Measurements from ENCODE around the gene PDCD1LG2. TPM values are rescaled to one million over a fixed set of nuclear protein-coding genes. Genes with fewer than 3 reads are reported as not detected.

Gene PDCD1LG2
- total RNA-seq, 1 donor from 2014 or later: 3.2 TPM

GRCh38 chr9:5569891-5570290, 59.6 kb downstream of the PDCD1LG2 start:
- Histone ChIP-seq H3K27me3 (ENCODE audit: control insufficient read depth, insufficient read depth, low read length) (no peaks in the 10 kb centered on the region), H3K36me3 (ENCODE audit: control insufficient read depth, insufficient read depth, low read length) (no peaks in the 10 kb centered on the region), H3K4me3 (ENCODE audit: low read depth, low read length) (no peak overlapping the region)
- no peak for TF ChIP-seq CTCF (IDR thresholded peaks at IDR 0.05; ENCODE audit: insufficient read depth, low read length, poor library complexity, severe bottlenecking)
- no peak for DNase-seq (ENCODE audit: low read depth)

GRCh38 chr9:5571629-5572232, 61.4 kb downstream of the PDCD1LG2 start:
- no peaks in the 10 kb centered on the region for H3K27me3 ChIP-seq (ENCODE audit: control insufficient read depth, insufficient read depth, low read length)
- no peak for TF ChIP-seq CTCF (IDR thresholded peaks at IDR 0.05; ENCODE audit: insufficient read depth, low read length, poor library complexity, severe bottlenecking)
- H3K4me3 ChIP-seq (ENCODE audit: low read depth, low read length): no peak overlapping the region
- H3K36me3 ChIP-seq (ENCODE audit: control insufficient read depth, insufficient read depth, low read length): no peaks in the 10 kb centered on the region
- DNase-seq (ENCODE audit: low read depth): no peak

- Histone ChIP-seq H3K36me3 (ENCODE audit: control insufficient read depth, insufficient read depth, low read length) (no peaks in the 10 kb centered on the region), H3K27me3 (ENCODE audit: control insufficient read depth, insufficient read depth, low read length) (no peaks in the 10 kb centered on the region), H3K4me3 (ENCODE audit: low read depth, low read length) (no peak overlapping the region)
- no peak for DNase-seq (ENCODE audit: low read depth)
- no peak for TF ChIP-seq CTCF (IDR thresholded peaks at IDR 0.05; ENCODE audit: insufficient read depth, low read length, poor library complexity, severe bottlenecking)
These were observed 63.8 kb downstream of the PDCD1LG2 start for GRCh38 chr9:5574097-5574496.

GRCh38 chr9:5575000-5575399, 64.7 kb downstream of the PDCD1LG2 start:
- TF ChIP-seq CTCF (IDR thresholded peaks at IDR 0.05; ENCODE audit: insufficient read depth, low read length, poor library complexity, severe bottlenecking): no peak
- H3K36me3 ChIP-seq (ENCODE audit: control insufficient read depth, insufficient read depth, low read length): no peaks in the 10 kb centered on the region
- H3K27me3 ChIP-seq (ENCODE audit: control insufficient read depth, insufficient read depth, low read length): no peaks in the 10 kb centered on the region
- no peak overlapping the region for H3K4me3 ChIP-seq (ENCODE audit: low read depth, low read length)
- no peak for DNase-seq (ENCODE audit: low read depth)

GRCh38 chr9:5577225-5577624, 66.9 kb downstream of the PDCD1LG2 start:
- TF ChIP-seq CTCF (IDR thresholded peaks at IDR 0.05; ENCODE audit: insufficient read depth, low read length, poor library complexity, severe bottlenecking): no peak
- no peak overlapping the region for H3K4me3 ChIP-seq (ENCODE audit: low read depth, low read length)
- DNase-seq (ENCODE audit: low read depth): no peak
- H3K36me3 ChIP-seq (ENCODE audit: control insufficient read depth, insufficient read depth, low read length): no peaks in the 10 kb centered on the region
- H3K27me3 ChIP-seq (ENCODE audit: control insufficient read depth, insufficient read depth, low read length): no peaks in the 10 kb centered on the region

GRCh38 chr9:5578018-5578697, 67.8 kb downstream of the PDCD1LG2 start:
- TF ChIP-seq CTCF (IDR thresholded peaks at IDR 0.05; ENCODE audit: insufficient read depth, low read length, poor library complexity, severe bottlenecking): no peak
- Histone ChIP-seq H3K4me3 (ENCODE audit: low read depth, low read length) (no peak overlapping the region), H3K36me3 (ENCODE audit: control insufficient read depth, insufficient read depth, low read length) (no peaks in the 10 kb centered on the region), H3K27me3 (ENCODE audit: control insufficient read depth, insufficient read depth, low read length) (no peaks in the 10 kb centered on the region)
- DNase-seq (ENCODE audit: low read depth): no peak

Data from kidney epithelial cell (primary cell).